GM12878 (cell line): Measurements from ENCODE around the gene SLC15A3.
A peak's percentile ranks its signal among the peaks of the same experiment; 100 is the strongest.

ENCODE experiments used
- CEBPB ChIP-seq, 2 experiments: fragments of 150-350 bp in 1 of 2; IDR thresholded peaks; 2 replicates each; pipeline ENCODE4 v1.6.1; 2012 to 2014; ENCODE audit warnings: low read depth in 2 of 2, low read length in 2 of 2, borderline replicate concordance in 1 of 2, inconsistent platforms in 1 of 2
- CEBPZ ChIP-seq: fragments of 150-350 bp; IDR thresholded peaks from 2 replicates; pipeline ENCODE4 v1.6.1; 2016; ENCODE audit warnings: low read depth, low read length
- CTCF ChIP-seq, 3 experiments: IDR thresholded peaks in 2 of 3; conservative IDR thresholded peaks in 1 of 3; 2 replicates each; pipeline ENCODE4 v1.5.1; 2011; ENCODE audit warnings: low read depth in 3 of 3, low read length in 3 of 3, mild to moderate bottlenecking in 3 of 3, control low read depth in 2 of 3, moderate library complexity in 2 of 3, inconsistent platforms in 1 of 3, mixed read lengths in 1 of 3; ENCODE audit not compliant: control insufficient read depth in 2 of 3, insufficient read depth in 1 of 3; ENCODE audit errors: extremely low read depth in 1 of 3
- CUX1 ChIP-seq: IDR thresholded peaks from 2 replicates; pipeline ENCODE4 v1.6.1; 2012; ENCODE audit warnings: improper control_type of control experiment, low read depth, low read length; ENCODE audit not compliant: insufficient replicate concordance
- E4F1 ChIP-seq: fragments of 450-650 bp; IDR thresholded peaks from 2 replicates; pipeline ENCODE4 v1.6.1; 2018; ENCODE audit warnings: borderline replicate concordance, mild to moderate bottlenecking; ENCODE audit not compliant: partially characterized antibody
- EED ChIP-seq: sonication (generic); IDR thresholded peaks from 2 replicates; pipeline ENCODE4 v1.6.1; 2016; ENCODE audit warnings: antibody characterized with exemption, low read depth
- FOXM1 ChIP-seq: IDR thresholded peaks from 2 replicates; pipeline ENCODE4 v1.6.1; 2012; ENCODE audit warnings: low read depth, mild to moderate bottlenecking, inconsistent platforms, low read length, moderate library complexity
- MAX ChIP-seq: IDR thresholded peaks from 2 replicates; pipeline ENCODE4 v1.6.1; 2012; ENCODE audit warnings: low read depth, low read length, improper control_type of control experiment
- NRF1 ChIP-seq: conservative IDR thresholded peaks from 2 replicates; pipeline ENCODE4 v1.6.1; 2011; ENCODE audit warnings: mild to moderate bottlenecking, low read depth, low read length, improper control_type of control experiment
- POLR2AphosphoS5 ChIP-seq: IDR thresholded peaks from 2 replicates; pipeline ENCODE4 v1.6.1; 2011; ENCODE audit warnings: mild to moderate bottlenecking, low read length, inconsistent platforms
- SMC3 ChIP-seq: IDR thresholded peaks from 2 replicates; pipeline ENCODE4 v1.6.1; 2011; ENCODE audit warnings: low read length, improper control_type of control experiment, borderline replicate concordance
- YY1 ChIP-seq: IDR thresholded peaks from 2 replicates; pipeline ENCODE4 v1.6.1; 2011; ENCODE audit warnings: low read depth, mild to moderate bottlenecking, low read length
- ZSCAN29 ChIP-seq: fragments of 450-650 bp; IDR thresholded peaks from 2 replicates; pipeline ENCODE4 v1.6.1; 2017; ENCODE audit warnings: mild to moderate bottlenecking, moderate library complexity

GRCh38 chr11:60935676-60936442 lies 16.1 kb downstream of the SLC15A3 start:
- TF ChIP-seq FOXM1 (no peak), POLR2AphosphoS5 (peak; percentile 33; the same call in 1 of the 2 replicates), ZSCAN29 (no peak), E4F1 (no peak), SMC3 (no peak), YY1 (no peak), CTCF (IDR thresholded peaks at IDR 0.05 in 2 of 3, conservative IDR thresholded peaks at IDR 0.05 in 1 of 3; ENCODE audit: control insufficient read depth in 2 of 3, extremely low read depth in 1 of 3, insufficient read depth in 1 of 3, low read depth in 3 of 3, low read length in 3 of 3) (no peak), CEBPZ (no peak), CUX1 (no peak), MAX (no peak), CEBPB (IDR thresholded peaks at IDR 0.05; ENCODE audit: borderline replicate concordance in 1 of 2, low read depth in 2 of 2, low read length in 2 of 2) (no peak), EED (no peak), NRF1 (no peak)
